ENCODE data around the gene PCCA. TPM values are rescaled to one million over a fixed set of nuclear protein-coding genes. Genes with fewer than 3 reads are reported as not detected.
"Not testable (repeated sequence)": the region's sequence is repeated elsewhere in the genome, so short reads cannot be mapped to it uniquely, and the experiment has no call there.

The PCCA gene
- total RNA-seq, 3 donors from 2014 or later, result 55.7 to 98.6 (median 70.5) TPM

GRCh38 chr13:100314132-100314910 is 225.4 kb downstream of the PCCA start:
- intact Hi-C loops (cut with DNase I, micrococcal nuclease), result no loop called here
- Histone ChIP-seq H3K9me3 (no peaks in the 10 kb centered on the region), H3K36me3 (ENCODE audit: low read depth) (no peaks in the 10 kb centered on the region), H3K4me1 (ENCODE audit: low read depth) (no peaks in the 10 kb centered on the region), H3K4me3 (no peak overlapping the region)
- ATAC-seq, result no peak
- no peak for DNase-seq
- TF ChIP-seq, protein P1, sequence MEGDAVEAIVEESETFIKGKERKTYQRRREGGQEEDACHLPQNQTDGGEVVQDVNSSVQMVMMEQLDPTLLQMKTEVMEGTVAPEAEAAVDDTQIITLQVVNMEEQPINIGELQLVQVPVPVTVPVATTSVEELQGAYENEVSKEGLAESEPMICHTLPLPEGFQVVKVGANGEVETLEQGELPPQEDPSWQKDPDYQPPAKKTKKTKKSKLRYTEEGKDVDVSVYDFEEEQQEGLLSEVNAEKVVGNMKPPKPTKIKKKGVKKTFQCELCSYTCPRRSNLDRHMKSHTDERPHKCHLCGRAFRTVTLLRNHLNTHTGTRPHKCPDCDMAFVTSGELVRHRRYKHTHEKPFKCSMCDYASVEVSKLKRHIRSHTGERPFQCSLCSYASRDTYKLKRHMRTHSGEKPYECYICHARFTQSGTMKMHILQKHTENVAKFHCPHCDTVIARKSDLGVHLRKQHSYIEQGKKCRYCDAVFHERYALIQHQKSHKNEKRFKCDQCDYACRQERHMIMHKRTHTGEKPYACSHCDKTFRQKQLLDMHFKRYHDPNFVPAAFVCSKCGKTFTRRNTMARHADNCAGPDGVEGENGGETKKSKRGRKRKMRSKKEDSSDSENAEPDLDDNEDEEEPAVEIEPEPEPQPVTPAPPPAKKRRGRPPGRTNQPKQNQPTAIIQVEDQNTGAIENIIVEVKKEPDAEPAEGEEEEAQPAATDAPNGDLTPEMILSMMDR (IDR thresholded peaks at IDR 0.05), result no peak

- Histone ChIP-seq H3K36me3 (ENCODE audit: low read depth) (no peaks in the 10 kb centered on the region), H3K4me1 (ENCODE audit: low read depth) (no peaks in the 10 kb centered on the region), H3K9me3 (no peaks in the 10 kb centered on the region), H3K4me3 (no peak overlapping the region)
- TF ChIP-seq, protein P1 (IDR thresholded peaks at IDR 0.05), result no peak
- intact Hi-C loops (cut with DNase I, micrococcal nuclease), result no loop called here
- DNase-seq, result no peak
- no peak for ATAC-seq
Observed at GRCh38 chr13:100315522-100315921, 226.6 kb downstream of the PCCA start.

GRCh38 chr13:100318473-100318872 is 229.6 kb downstream of the PCCA start:
- H3K9me3 ChIP-seq; intact Hi-C loops (cut with DNase I, micrococcal nuclease); H3K4me3 ChIP-seq; DNase-seq; H3K36me3 ChIP-seq (ENCODE audit: low read depth); ATAC-seq; H3K4me1 ChIP-seq (ENCODE audit: low read depth): not testable (repeated sequence)

GRCh38 chr13:100323937-100324336 is 235.0 kb downstream of the PCCA start:
- no peak for ATAC-seq
- TF ChIP-seq, protein P1 (IDR thresholded peaks at IDR 0.05), result no peak
- Histone ChIP-seq H3K36me3 (ENCODE audit: low read depth) (no peaks in the 10 kb centered on the region), H3K4me3 (no peak overlapping the region), H3K9me3 (no peaks in the 10 kb centered on the region), H3K4me1 (ENCODE audit: low read depth) (no peaks in the 10 kb centered on the region)
- no peak for DNase-seq
- intact Hi-C loops (cut with DNase I, micrococcal nuclease), result no loop called here

- Histone ChIP-seq H3K36me3 (ENCODE audit: low read depth) (no peaks in the 10 kb centered on the region), H3K4me3 (no peak overlapping the region), H3K9me3 (no peaks in the 10 kb centered on the region), H3K4me1 (ENCODE audit: low read depth) (no peaks in the 10 kb centered on the region)
- intact Hi-C loops (cut with DNase I, micrococcal nuclease), result no loop called here
- DNase-seq (no peak), ATAC-seq (no peak)
- TF ChIP-seq, protein P1 (IDR thresholded peaks at IDR 0.05), result no peak
Observed at GRCh38 chr13:100330662-100331061, 241.8 kb downstream of the PCCA start.

DNA sequence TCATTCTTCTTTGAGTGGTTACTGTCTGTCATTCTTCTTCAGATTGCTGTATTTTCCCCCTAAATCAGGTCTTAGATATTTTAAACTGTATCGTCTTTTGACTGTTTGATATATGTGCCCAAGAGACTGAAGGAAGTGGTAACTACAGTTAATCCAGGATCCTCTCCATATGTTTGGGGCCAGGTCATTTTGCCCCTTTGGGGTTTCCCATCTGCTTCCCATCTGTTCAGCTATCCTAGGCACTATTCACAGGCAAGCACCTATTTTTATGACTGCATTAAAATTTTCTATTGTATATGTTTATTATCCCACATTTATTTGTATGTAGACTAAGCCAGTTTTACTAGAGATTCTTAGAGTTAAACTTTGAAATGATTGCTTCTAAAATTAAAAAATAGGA is 244.2 kb downstream of the PCCA start:
- ATAC-seq, result no peak
- intact Hi-C loops (cut with DNase I, micrococcal nuclease), result no loop called here
- H3K9me3 ChIP-seq, result no peaks in the 10 kb centered on the region
- DNase-seq, result no peak
- no peaks in the 10 kb centered on the region for H3K4me1 ChIP-seq (ENCODE audit: low read depth)
- TF ChIP-seq, protein P1 (IDR thresholded peaks at IDR 0.05), result no peak
- no peak overlapping the region for H3K4me3 ChIP-seq
- H3K36me3 ChIP-seq (ENCODE audit: low read depth), result no peaks in the 10 kb centered on the region

Data from mucosa of descending colon (tissue), 3 donors.